ENCODE data around the gene SLC16A10. TPM values are rescaled to one million over a fixed set of nuclear protein-coding genes. Genes with fewer than 3 reads are reported as not detected.

Gene SLC16A10
- total and polyA plus RNA-seq, 2 experiments from 2014 or later, result 12.1 to 30.9 TPM

DNA sequence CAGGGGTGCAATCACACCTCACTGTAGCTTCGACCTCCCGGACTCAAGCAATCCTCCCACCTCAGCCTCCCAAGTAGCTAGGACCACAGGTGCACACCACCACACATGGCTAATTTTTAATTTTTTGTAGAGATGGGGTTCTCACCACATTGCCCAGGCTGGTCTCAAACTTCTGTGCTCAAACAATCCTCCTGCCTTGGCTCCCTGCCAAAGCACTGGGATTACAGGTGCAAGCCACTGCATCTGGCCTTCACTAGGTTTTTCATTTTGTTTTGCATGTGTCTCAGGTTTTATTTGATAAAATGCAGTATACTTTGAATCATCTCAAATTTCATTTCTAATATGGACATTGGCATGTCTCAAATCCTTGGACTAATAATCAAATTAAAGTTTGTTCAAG lies 98.7 kb downstream of the SLC16A10 start:
- Mint-ChIP-seq H3K4me3 (no peak overlapping the region), H3K4me1 (no peaks in the 10 kb centered on the region), H3K27me3 (ENCODE audit: insufficient read depth, low read depth, poor library complexity) (peaks cover 2% of the 10 kb centered on the region), H3K36me3 (ENCODE audit: low read depth) (peaks cover 19% of the 10 kb centered on the region; the same call in 2 of the 3 replicates), H3K9me3 (peaks cover 14% of the 10 kb centered on the region), H3K27ac (no peak overlapping the region)
- Histone ChIP-seq H3K79me2 (replicated peaks; ENCODE audit: insufficient read depth) (no peaks in the 10 kb centered on the region), H3K27ac (ENCODE audit: low read depth) (no peak overlapping the region), H4K20me1 (replicated peaks; ENCODE audit: insufficient read depth) (no peaks in the 10 kb centered on the region; the same call in 1 of the 2 replicates), H3K4me2 (no peak overlapping the region), H3K36me3 (ENCODE audit: insufficient read depth) (peaks cover 5% of the 10 kb centered on the region; the same call in 1 of the 2 replicates), H2AFZ (no peak overlapping the region), H3K4me1 (ENCODE audit: insufficient read depth) (no peaks in the 10 kb centered on the region), H3K9me2 (ENCODE audit: insufficient read depth) (no peaks in the 10 kb centered on the region), H3K4me3 (no peak overlapping the region), H3K27me3 (ENCODE audit: insufficient read depth) (no peaks in the 10 kb centered on the region), H3F3A (replicated peaks; ENCODE audit: low read depth) (no peaks in the 10 kb centered on the region)
- no peak for TF ChIP-seq EZH2 (IDR thresholded peaks at IDR 0.05; ENCODE audit: low read depth, unreplicated experiment)
- no peak for TF ChIP-seq EZH2phosphoT487 (IDR thresholded peaks at IDR 0.05; ENCODE audit: unreplicated experiment)
- TF ChIP-seq JUNB (IDR thresholded peaks at IDR 0.05; ENCODE audit: unreplicated experiment), result no peak
- no peak for TF ChIP-seq ZNF331 (CRISPR knock-in tag; IDR thresholded peaks at IDR 0.05; ENCODE audit: low read depth)
- TF ChIP-seq POLR2AphosphoS5 (IDR thresholded peaks at IDR 0.05; ENCODE audit: low read depth), result no peak
- TF ChIP-seq, protein P1, sequence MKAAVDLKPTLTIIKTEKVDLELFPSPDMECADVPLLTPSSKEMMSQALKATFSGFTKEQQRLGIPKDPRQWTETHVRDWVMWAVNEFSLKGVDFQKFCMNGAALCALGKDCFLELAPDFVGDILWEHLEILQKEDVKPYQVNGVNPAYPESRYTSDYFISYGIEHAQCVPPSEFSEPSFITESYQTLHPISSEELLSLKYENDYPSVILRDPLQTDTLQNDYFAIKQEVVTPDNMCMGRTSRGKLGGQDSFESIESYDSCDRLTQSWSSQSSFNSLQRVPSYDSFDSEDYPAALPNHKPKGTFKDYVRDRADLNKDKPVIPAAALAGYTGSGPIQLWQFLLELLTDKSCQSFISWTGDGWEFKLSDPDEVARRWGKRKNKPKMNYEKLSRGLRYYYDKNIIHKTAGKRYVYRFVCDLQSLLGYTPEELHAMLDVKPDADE (IDR thresholded peaks at IDR 0.05), result no peak
- TF ChIP-seq, protein P2, sequence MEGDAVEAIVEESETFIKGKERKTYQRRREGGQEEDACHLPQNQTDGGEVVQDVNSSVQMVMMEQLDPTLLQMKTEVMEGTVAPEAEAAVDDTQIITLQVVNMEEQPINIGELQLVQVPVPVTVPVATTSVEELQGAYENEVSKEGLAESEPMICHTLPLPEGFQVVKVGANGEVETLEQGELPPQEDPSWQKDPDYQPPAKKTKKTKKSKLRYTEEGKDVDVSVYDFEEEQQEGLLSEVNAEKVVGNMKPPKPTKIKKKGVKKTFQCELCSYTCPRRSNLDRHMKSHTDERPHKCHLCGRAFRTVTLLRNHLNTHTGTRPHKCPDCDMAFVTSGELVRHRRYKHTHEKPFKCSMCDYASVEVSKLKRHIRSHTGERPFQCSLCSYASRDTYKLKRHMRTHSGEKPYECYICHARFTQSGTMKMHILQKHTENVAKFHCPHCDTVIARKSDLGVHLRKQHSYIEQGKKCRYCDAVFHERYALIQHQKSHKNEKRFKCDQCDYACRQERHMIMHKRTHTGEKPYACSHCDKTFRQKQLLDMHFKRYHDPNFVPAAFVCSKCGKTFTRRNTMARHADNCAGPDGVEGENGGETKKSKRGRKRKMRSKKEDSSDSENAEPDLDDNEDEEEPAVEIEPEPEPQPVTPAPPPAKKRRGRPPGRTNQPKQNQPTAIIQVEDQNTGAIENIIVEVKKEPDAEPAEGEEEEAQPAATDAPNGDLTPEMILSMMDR (conservative IDR thresholded peaks at IDR 0.05; ENCODE audit: low read depth in 2 of 2), result no peak
- TF ChIP-seq CREB1 (CRISPR knock-in tag; IDR thresholded peaks at IDR 0.05; ENCODE audit: low read depth), result no peak
- TF ChIP-seq, protein P3, sequence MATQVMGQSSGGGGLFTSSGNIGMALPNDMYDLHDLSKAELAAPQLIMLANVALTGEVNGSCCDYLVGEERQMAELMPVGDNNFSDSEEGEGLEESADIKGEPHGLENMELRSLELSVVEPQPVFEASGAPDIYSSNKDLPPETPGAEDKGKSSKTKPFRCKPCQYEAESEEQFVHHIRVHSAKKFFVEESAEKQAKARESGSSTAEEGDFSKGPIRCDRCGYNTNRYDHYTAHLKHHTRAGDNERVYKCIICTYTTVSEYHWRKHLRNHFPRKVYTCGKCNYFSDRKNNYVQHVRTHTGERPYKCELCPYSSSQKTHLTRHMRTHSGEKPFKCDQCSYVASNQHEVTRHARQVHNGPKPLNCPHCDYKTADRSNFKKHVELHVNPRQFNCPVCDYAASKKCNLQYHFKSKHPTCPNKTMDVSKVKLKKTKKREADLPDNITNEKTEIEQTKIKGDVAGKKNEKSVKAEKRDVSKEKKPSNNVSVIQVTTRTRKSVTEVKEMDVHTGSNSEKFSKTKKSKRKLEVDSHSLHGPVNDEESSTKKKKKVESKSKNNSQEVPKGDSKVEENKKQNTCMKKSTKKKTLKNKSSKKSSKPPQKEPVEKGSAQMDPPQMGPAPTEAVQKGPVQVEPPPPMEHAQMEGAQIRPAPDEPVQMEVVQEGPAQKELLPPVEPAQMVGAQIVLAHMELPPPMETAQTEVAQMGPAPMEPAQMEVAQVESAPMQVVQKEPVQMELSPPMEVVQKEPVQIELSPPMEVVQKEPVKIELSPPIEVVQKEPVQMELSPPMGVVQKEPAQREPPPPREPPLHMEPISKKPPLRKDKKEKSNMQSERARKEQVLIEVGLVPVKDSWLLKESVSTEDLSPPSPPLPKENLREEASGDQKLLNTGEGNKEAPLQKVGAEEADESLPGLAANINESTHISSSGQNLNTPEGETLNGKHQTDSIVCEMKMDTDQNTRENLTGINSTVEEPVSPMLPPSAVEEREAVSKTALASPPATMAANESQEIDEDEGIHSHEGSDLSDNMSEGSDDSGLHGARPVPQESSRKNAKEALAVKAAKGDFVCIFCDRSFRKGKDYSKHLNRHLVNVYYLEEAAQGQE (IDR thresholded peaks at IDR 0.05; ENCODE audit: unreplicated experiment), result no peak
- no peak for TF ChIP-seq ZNF114 (CRISPR knock-in tag; IDR thresholded peaks at IDR 0.05)
- TF ChIP-seq, protein P4, sequence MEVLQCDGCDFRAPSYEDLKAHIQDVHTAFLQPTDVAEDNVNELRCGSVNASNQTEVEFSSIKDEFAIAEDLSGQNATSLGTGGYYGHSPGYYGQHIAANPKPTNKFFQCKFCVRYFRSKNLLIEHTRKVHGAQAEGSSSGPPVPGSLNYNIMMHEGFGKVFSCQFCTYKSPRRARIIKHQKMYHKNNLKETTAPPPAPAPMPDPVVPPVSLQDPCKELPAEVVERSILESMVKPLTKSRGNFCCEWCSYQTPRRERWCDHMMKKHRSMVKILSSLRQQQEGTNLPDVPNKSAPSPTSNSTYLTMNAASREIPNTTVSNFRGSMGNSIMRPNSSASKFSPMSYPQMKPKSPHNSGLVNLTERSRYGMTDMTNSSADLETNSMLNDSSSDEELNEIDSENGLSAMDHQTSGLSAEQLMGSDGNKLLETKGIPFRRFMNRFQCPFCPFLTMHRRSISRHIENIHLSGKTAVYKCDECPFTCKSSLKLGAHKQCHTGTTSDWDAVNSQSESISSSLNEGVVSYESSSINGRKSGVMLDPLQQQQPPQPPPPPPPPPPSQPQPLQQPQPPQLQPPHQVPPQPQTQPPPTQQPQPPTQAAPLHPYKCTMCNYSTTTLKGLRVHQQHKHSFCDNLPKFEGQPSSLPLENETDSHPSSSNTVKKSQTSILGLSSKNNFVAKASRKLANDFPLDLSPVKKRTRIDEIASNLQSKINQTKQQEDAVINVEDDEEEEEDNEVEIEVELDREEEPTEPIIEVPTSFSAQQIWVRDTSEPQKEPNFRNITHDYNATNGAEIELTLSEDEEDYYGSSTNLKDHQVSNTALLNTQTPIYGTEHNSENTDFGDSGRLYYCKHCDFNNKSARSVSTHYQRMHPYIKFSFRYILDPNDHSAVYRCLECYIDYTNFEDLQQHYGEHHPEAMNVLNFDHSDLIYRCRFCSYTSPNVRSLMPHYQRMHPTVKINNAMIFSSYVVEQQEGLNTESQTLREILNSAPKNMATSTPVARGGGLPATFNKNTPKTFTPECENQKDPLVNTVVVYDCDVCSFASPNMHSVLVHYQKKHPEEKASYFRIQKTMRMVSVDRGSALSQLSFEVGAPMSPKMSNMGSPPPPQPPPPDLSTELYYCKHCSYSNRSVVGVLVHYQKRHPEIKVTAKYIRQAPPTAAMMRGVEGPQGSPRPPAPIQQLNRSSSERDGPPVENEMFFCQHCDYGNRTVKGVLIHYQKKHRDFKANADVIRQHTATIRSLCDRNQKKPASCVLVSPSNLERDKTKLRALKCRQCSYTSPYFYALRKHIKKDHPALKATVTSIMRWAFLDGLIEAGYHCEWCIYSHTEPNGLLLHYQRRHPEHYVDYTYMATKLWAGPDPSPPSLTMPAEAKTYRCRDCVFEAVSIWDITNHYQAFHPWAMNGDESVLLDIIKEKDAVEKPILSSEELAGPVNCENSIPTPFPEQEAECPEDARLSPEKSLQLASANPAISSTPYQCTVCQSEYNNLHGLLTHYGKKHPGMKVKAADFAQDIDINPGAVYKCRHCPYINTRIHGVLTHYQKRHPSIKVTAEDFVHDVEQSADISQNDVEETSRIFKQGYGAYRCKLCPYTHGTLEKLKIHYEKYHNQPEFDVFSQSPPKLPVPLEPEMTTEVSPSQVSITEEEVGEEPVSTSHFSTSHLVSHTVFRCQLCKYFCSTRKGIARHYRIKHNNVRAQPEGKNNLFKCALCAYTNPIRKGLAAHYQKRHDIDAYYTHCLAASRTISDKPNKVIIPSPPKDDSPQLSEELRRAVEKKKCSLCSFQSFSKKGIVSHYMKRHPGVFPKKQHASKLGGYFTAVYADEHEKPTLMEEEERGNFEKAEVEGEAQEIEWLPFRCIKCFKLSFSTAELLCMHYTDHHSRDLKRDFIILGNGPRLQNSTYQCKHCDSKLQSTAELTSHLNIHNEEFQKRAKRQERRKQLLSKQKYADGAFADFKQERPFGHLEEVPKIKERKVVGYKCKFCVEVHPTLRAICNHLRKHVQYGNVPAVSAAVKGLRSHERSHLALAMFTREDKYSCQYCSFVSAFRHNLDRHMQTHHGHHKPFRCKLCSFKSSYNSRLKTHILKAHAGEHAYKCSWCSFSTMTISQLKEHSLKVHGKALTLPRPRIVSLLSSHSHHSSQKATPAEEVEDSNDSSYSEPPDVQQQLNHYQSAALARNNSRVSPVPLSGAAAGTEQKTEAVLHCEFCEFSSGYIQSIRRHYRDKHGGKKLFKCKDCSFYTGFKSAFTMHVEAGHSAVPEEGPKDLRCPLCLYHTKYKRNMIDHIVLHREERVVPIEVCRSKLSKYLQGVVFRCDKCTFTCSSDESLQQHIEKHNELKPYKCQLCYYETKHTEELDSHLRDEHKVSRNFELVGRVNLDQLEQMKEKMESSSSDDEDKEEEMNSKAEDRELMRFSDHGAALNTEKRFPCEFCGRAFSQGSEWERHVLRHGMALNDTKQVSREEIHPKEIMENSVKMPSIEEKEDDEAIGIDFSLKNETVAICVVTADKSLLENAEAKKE (CRISPR knock-in tag; IDR thresholded peaks at IDR 0.05), result no peak
- no peak for TF ChIP-seq NANOG (IDR thresholded peaks at IDR 0.05; ENCODE audit: borderline replicate concordance)
- no peak for TF ChIP-seq STAT1 (IDR thresholded peaks at IDR 0.05; ENCODE audit: unreplicated experiment)
- ATAC-seq, result no peak
- DNase-seq (ENCODE audit: low spot score), result no peak

Measured in GM23338 (cell line).